SK-N-SH treated with all-trans-retinoic acid at 6 μM for 48 hours (cell line): ENCODE results near the gene NFATC4.

Experiments used
- ATAC-seq: fragments of 200-7000 bp; cut with Tn5 transposase; 3 replicates; pipeline ENCODE4 v1.9.1; 2020; ENCODE audit warnings: mild to moderate bottlenecking, moderate library complexity
- ARNTL ChIP-seq: fragments of 450-650 bp; formaldehyde crosslinking; IDR thresholded peaks from 2 replicates; pipeline ENCODE4 v1.5.0; 2020; ENCODE audit warnings: low read depth, mild to moderate bottlenecking, moderate library complexity, borderline replicate concordance
- BACH2 ChIP-seq: fragments of 250-450 bp; sonication (Bioruptor Pico); IDR thresholded peaks from 2 replicates; pipeline ENCODE4 v1.9.0; 2021; ENCODE audit warnings: mild to moderate bottlenecking, borderline replicate concordance
- CREB5 ChIP-seq: fragments of 250-450 bp; sonication (Bioruptor Pico); IDR thresholded peaks from 2 replicates; pipeline ENCODE4 v1.5.1; 2020; ENCODE audit warnings: low read depth, mild to moderate bottlenecking, moderate library complexity
- CSDC2 ChIP-seq: fragments of 250-450 bp; sonication (Bioruptor Pico); IDR thresholded peaks from 2 replicates; pipeline ENCODE4 v1.5.0; 2020; ENCODE audit warnings: mild to moderate bottlenecking, moderate library complexity
- CSRNP3 ChIP-seq: fragments of 250-450 bp; sonication (Bioruptor Pico); IDR thresholded peaks from 2 replicates; pipeline ENCODE4 v1.5.1; 2021; ENCODE audit warnings: mild to moderate bottlenecking, moderate library complexity
- GLIS3 ChIP-seq: fragments of 250-450 bp; sonication (Bioruptor Pico); IDR thresholded peaks from 2 replicates; pipeline ENCODE4 v1.5.0; 2020; ENCODE audit warnings: mild to moderate bottlenecking, moderate library complexity
- ISL1 ChIP-seq: fragments of 250-450 bp; sonication (Bioruptor Pico); IDR thresholded peaks from 2 replicates; pipeline ENCODE4 v2.1.2; 2022; ENCODE audit warnings: mild to moderate bottlenecking, moderate library complexity
- OSR1 ChIP-seq: fragments of 250-450 bp; sonication (Bioruptor Pico); IDR thresholded peaks from 2 replicates; pipeline ENCODE4 v1.8.0; 2022; ENCODE audit warnings: moderate library complexity, mild to moderate bottlenecking, inconsistent platforms
- PATZ1 ChIP-seq: fragments of 250-450 bp; sonication (Bioruptor Pico); IDR thresholded peaks from 2 replicates; pipeline ENCODE4 v1.8.0; 2020; ENCODE audit warnings: mild to moderate bottlenecking, moderate library complexity, borderline replicate concordance
- POU6F1 ChIP-seq: fragments of 250-450 bp; sonication (Bioruptor Pico); IDR thresholded peaks from 2 replicates; pipeline ENCODE4 v1.8.0; 2021; ENCODE audit warnings: low read depth, mild to moderate bottlenecking, moderate library complexity, borderline replicate concordance
- PPARA ChIP-seq: fragments of 250-450 bp; sonication (Bioruptor Pico); IDR thresholded peaks from 2 replicates; pipeline ENCODE4 v1.5.0; 2020; ENCODE audit warnings: mild to moderate bottlenecking, borderline replicate concordance
- RARB ChIP-seq: fragments of 250-450 bp; sonication (Bioruptor Pico); IDR thresholded peaks from 2 replicates; pipeline ENCODE4 v1.8.0; 2021; ENCODE audit warnings: mild to moderate bottlenecking, moderate library complexity
- SNAI2 ChIP-seq: fragments of 250-450 bp; sonication (Bioruptor Pico); IDR thresholded peaks from 2 replicates; pipeline ENCODE4 v1.5.0; 2020; ENCODE audit warnings: mild to moderate bottlenecking, moderate library complexity
- TCF4 ChIP-seq: fragments of 250-450 bp; sonication (Bioruptor Pico); IDR thresholded peaks from 2 replicates; pipeline ENCODE4 v1.8.0; 2021; ENCODE audit warnings: mild to moderate bottlenecking, moderate library complexity, borderline replicate concordance
- TOX ChIP-seq: fragments of 250-450 bp; sonication (Bioruptor Pico); IDR thresholded peaks from 2 replicates; pipeline ENCODE4 v1.8.0; 2021; ENCODE audit warnings: mild to moderate bottlenecking, moderate library complexity, borderline replicate concordance
- TSHZ2 ChIP-seq: fragments of 250-450 bp; sonication (Bioruptor Pico); IDR thresholded peaks from 2 replicates; pipeline ENCODE4 v1.5.0; 2020; ENCODE audit warnings: mild to moderate bottlenecking, moderate library complexity
- ZC3H10 ChIP-seq: fragments of 250-450 bp; sonication (Bioruptor Pico); IDR thresholded peaks from 2 replicates; pipeline ENCODE4 v1.5.1; 2021; ENCODE audit warnings: mild to moderate bottlenecking, moderate library complexity
- ZFP3 ChIP-seq: fragments of 250-450 bp; sonication (Bioruptor Pico); IDR thresholded peaks from 2 replicates; pipeline ENCODE4 v1.5.0; 2020; ENCODE audit warnings: mild to moderate bottlenecking, moderate library complexity
- ZFP30 ChIP-seq: fragments of 450-650 bp; formaldehyde crosslinking; IDR thresholded peaks from 2 replicates; pipeline ENCODE4 v1.5.0; 2022; ENCODE audit warnings: mild to moderate bottlenecking, moderate library complexity
- ZNF565 ChIP-seq: fragments of 450-650 bp; formaldehyde crosslinking; conservative IDR thresholded peaks from 2 replicates; pipeline ENCODE4 v1.5.0; 2020; ENCODE audit warnings: low read depth, mild to moderate bottlenecking, moderate library complexity
- ZNF70 ChIP-seq: fragments of 450-650 bp; formaldehyde crosslinking; IDR thresholded peaks from 2 replicates; pipeline ENCODE4 v1.5.0; 2020; ENCODE audit warnings: mild to moderate bottlenecking, moderate library complexity
- ZNF8 ChIP-seq: fragments of 450-650 bp; formaldehyde crosslinking; IDR thresholded peaks from 2 replicates; pipeline ENCODE4 v1.5.0; 2020; ENCODE audit warnings: mild to moderate bottlenecking, moderate library complexity

Gene NFATC4

GRCh38 chr14:24403294-24403998 lies 35.5 kb downstream of the NFATC4 start:
- TF ChIP-seq ISL1 (CRISPR knock-in tag) (peak; percentile 63), ARNTL (no peak), TOX (CRISPR knock-in tag) (no peak), ZFP30 (no peak), SNAI2 (CRISPR knock-in tag) (0 out of 2 replicates have a peak, but pooled peaks have one; percentile 33), ZNF565 (CRISPR knock-in tag) (no peak), TSHZ2 (CRISPR knock-in tag) (no peak), TCF4 (no peak), RARB (no peak), POU6F1 (CRISPR knock-in tag) (no peak), ZC3H10 (CRISPR knock-in tag) (no peak)
- peak; percentile 19; the same call in 2 of the 3 replicates for ATAC-seq

- ATAC-seq = no peak
- no peak for TF ChIP-seq ZFP3
- TF ChIP-seq TCF4 = no peak
- no peak for TF ChIP-seq GLIS3
- no peak for TF ChIP-seq CSRNP3 (CRISPR knock-in tag)
- no peak for TF ChIP-seq TSHZ2 (CRISPR knock-in tag)
- TF ChIP-seq ZNF70 (CRISPR knock-in tag) = no peak
- no peak for TF ChIP-seq SNAI2 (CRISPR knock-in tag)
- TF ChIP-seq OSR1 = no peak
- TF ChIP-seq CSDC2 (CRISPR knock-in tag) = no peak
- TF ChIP-seq CREB5 (CRISPR knock-in tag) = no peak
- TF ChIP-seq ZNF565 (CRISPR knock-in tag) = no peak
- no peak for TF ChIP-seq ZNF8 (CRISPR knock-in tag)
- no peak for TF ChIP-seq PATZ1 (CRISPR knock-in tag)
- no peak for TF ChIP-seq RARB
- TF ChIP-seq ZFP30 = no peak
- no peak for TF ChIP-seq ISL1 (CRISPR knock-in tag)
- TF ChIP-seq ARNTL = no peak
- no peak for TF ChIP-seq PPARA (CRISPR knock-in tag)
- no peak for TF ChIP-seq BACH2 (CRISPR knock-in tag)
Measured at GRCh38 chr14:24404814-24405213, 36.8 kb downstream of the NFATC4 start.
